ENCODE results near the gene AQP10. TPM values are rescaled to one million over a fixed set of nuclear protein-coding genes. Genes with fewer than 3 reads are reported as not detected.
A peak's percentile ranks its signal among the peaks of the same experiment; 100 is the strongest.
"Not testable (repeated sequence)": the region's sequence is repeated elsewhere in the genome, so short reads cannot be mapped to it uniquely, and the experiment has no call there.

The AQP10 gene
- total RNA-seq, 1 donor from 2014 or later: 0.64 TPM

- no peak overlapping the region for H3K27ac ChIP-seq
- no peak overlapping the region for H3K4me3 ChIP-seq
- no peaks in the 10 kb centered on the region for H3K36me3 ChIP-seq
- no peaks in the 10 kb centered on the region for H3K9me3 ChIP-seq
- DNase-seq: no peak
- TF ChIP-seq, protein P1, sequence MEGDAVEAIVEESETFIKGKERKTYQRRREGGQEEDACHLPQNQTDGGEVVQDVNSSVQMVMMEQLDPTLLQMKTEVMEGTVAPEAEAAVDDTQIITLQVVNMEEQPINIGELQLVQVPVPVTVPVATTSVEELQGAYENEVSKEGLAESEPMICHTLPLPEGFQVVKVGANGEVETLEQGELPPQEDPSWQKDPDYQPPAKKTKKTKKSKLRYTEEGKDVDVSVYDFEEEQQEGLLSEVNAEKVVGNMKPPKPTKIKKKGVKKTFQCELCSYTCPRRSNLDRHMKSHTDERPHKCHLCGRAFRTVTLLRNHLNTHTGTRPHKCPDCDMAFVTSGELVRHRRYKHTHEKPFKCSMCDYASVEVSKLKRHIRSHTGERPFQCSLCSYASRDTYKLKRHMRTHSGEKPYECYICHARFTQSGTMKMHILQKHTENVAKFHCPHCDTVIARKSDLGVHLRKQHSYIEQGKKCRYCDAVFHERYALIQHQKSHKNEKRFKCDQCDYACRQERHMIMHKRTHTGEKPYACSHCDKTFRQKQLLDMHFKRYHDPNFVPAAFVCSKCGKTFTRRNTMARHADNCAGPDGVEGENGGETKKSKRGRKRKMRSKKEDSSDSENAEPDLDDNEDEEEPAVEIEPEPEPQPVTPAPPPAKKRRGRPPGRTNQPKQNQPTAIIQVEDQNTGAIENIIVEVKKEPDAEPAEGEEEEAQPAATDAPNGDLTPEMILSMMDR (IDR thresholded peaks at IDR 0.05): no peak
- no peaks in the 10 kb centered on the region for H3K27me3 ChIP-seq
- H3K4me1 ChIP-seq: no peaks in the 10 kb centered on the region
- ATAC-seq: no peak
- intact Hi-C loops (cut with DNase I): no loop called here
These were observed 14.7 kb upstream of the AQP10 start for GRCh38 chr1:154306151-154306550.

DNA sequence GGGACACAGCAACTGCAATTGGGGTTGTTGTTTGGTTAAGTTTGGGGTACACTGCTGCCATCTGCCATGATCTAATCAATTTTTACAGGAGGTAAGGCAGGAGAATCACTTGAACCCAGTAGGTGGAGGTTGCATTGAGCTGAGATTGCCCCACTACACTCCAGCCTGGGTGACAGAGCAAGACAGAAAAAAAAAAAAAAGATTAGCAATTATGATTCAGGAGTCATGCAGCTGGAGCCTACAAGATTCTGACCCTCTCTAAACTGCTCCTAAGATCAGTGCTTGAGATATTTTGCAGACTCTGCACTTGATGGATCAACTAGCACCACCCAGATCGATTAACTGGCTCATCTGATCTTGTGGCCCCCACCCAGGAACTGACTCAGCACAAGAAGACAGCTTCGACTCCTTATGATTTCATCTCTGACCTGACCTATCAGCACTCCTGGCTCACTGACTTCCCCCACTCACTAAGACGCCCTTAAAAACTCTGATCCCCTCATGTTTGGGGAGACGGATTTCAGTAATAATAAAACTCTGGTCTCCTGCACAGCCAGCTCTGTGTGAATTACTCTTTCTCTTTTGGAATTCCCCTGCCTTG, 13.1 kb upstream of the AQP10 start:
- ATAC-seq; H3K9me3 ChIP-seq; H3K27me3 ChIP-seq; H3K4me1 ChIP-seq; H3K4me3 ChIP-seq; H3K27ac ChIP-seq; intact Hi-C loops (cut with DNase I); H3K36me3 ChIP-seq; DNase-seq: not testable (repeated sequence)

- H3K4me1 ChIP-seq; H3K4me3 ChIP-seq; H3K36me3 ChIP-seq; H3K27me3 ChIP-seq; H3K27ac ChIP-seq; H3K9me3 ChIP-seq; ATAC-seq; intact Hi-C loops (cut with DNase I); DNase-seq: not testable (repeated sequence)
These were observed 11.8 kb upstream of the AQP10 start for GRCh38 chr1:154309136-154309535.

- H3K27me3 ChIP-seq; ATAC-seq; H3K9me3 ChIP-seq; intact Hi-C loops (cut with DNase I); DNase-seq; H3K36me3 ChIP-seq; H3K4me3 ChIP-seq; H3K27ac ChIP-seq; H3K4me1 ChIP-seq: not testable (repeated sequence)
These were observed 8.4 kb upstream of the AQP10 start for GRCh38 chr1:154312229-154313065.

GRCh38 chr1:154313066-154313356, 7.9 kb upstream of the AQP10 start:
- Histone ChIP-seq H3K36me3 (no peaks in the 10 kb centered on the region), H3K27me3 (no peaks in the 10 kb centered on the region), H3K27ac (no peak overlapping the region), H3K4me1 (no peaks in the 10 kb centered on the region), H3K4me3 (no peak overlapping the region), H3K9me3 (peaks cover 4% of the 10 kb centered on the region)
- intact Hi-C loops (cut with DNase I): no loop called here
- TF ChIP-seq, protein P1 (IDR thresholded peaks at IDR 0.05): no peak
- DNase-seq (peak; percentile 11), ATAC-seq (no peak)

DNA sequence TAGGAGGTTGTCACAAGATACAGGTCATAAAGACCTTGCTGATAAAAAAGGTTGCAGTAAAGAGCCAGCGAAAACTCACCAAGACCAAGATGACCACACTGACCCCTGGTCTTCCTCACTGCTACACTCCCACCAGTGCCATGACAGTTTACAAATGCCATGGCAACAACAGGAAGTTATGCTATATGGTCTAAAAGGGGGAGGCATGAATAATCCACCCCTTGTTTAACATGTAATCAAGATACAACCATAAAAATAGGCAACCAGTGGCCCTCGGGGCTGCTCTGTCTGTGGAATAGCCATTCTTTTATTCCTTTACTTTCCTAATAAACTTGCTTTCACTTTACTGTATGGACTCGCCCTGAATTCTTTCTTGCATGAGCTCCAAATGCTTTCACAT, 6.7 kb upstream of the AQP10 start:
- intact Hi-C loops (cut with DNase I); H3K4me3 ChIP-seq; H3K4me1 ChIP-seq; H3K36me3 ChIP-seq; H3K27ac ChIP-seq; H3K9me3 ChIP-seq; H3K27me3 ChIP-seq; ATAC-seq; DNase-seq: not testable (repeated sequence)

GRCh38 chr1:154316704-154317103, 4.2 kb upstream of the AQP10 start:
- no peaks in the 10 kb centered on the region for H3K27me3 ChIP-seq
- H3K4me3 ChIP-seq: no peak overlapping the region
- TF ChIP-seq, protein P1 (IDR thresholded peaks at IDR 0.05): no peak
- no peaks in the 10 kb centered on the region for H3K4me1 ChIP-seq
- no peak for ATAC-seq
- intact Hi-C loops (cut with DNase I): no loop called here
- H3K36me3 ChIP-seq: no peaks in the 10 kb centered on the region
- H3K27ac ChIP-seq: no peak overlapping the region
- H3K9me3 ChIP-seq: peaks cover 4% of the 10 kb centered on the region
- DNase-seq: no peak

Measured in upper lobe of right lung (tissue), 1 donor.